ENCODE results near the gene PTPRM. TPM values are rescaled to one million over a fixed set of nuclear protein-coding genes. Genes with fewer than 3 reads are reported as not detected.

Gene PTPRM
- polyA plus RNA-seq, 1 of the 3 experiments (the other 2 are of a cell fraction), result 16.0 TPM

DNA sequence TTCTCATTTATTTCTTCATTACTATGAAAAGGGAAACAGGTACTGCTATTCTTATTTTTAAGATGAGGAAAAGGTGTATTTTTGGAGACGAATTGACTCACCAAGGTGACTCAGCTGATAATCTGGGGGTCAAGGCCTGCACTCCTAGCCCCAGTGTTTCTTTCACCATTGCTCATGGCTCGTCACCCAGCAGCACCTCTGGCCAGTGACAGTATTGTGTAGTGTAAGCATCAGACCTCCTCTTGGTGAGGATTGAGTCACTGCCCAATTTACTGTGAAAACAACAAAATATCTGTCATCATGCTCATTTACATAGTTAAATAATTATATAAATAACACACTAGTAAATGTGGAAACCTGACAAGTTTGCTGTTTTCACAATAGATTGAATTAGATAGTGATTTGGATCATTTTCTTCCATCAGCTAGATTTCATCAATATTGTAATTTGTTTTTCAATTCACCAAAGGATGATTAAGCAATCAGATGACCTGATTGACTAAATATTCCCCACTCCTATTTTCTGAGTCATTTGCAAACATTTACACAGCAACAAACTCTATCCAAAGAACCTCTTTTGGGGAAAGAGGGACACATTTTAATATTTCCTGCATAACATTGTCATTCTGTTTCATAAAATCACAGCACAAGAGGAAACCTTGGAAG lies 549.4 kb downstream of the PTPRM start:
- ChIA-PET POLR2A (no interaction called here), CTCF (interaction anchor here (1.0 kb wide), 1 partner anchor 11 kb away, joined by 4 read pairs; no protein-coding TSS in a partner anchor)
- H3K27me3 ChIP-seq (ENCODE audit: insufficient read depth), result no peaks in the 10 kb centered on the region
- no peaks in the 10 kb centered on the region for H4K20me1 ChIP-seq (ENCODE audit: insufficient read depth)
- no peaks in the 10 kb centered on the region for H3K9me2 ChIP-seq
- TF ChIP-seq RCOR1 (IDR thresholded peaks at IDR 0.05; ENCODE audit: low read length) (no peak), CHD2 (IDR thresholded peaks at IDR 0.05; ENCODE audit: low read length, partially characterized antibody) (no peak), RXRA (IDR thresholded peaks at IDR 0.05; ENCODE audit: borderline replicate concordance, low read depth) (no peak), MEF2A (IDR thresholded peaks at IDR 0.05; ENCODE audit: borderline replicate concordance, low read depth) (no peak), YY1 (IDR thresholded peaks at IDR 0.05; ENCODE audit: low read depth) (no peak), EZH2phosphoT487 (IDR thresholded peaks at IDR 0.05; ENCODE audit: borderline replicate concordance, low read depth) (no peak), FOSL2 (IDR thresholded peaks at IDR 0.05; ENCODE audit: borderline replicate concordance, low read depth) (no peak), POLR2AphosphoS5 (IDR thresholded peaks at IDR 0.05; ENCODE audit: low read depth, low read length) (no peak), RFX5 (IDR thresholded peaks at IDR 0.05; ENCODE audit: low read length) (no peak), PBX3 (IDR thresholded peaks at IDR 0.05) (no peak), FOXM1 (IDR thresholded peaks at IDR 0.05; ENCODE audit: low read depth) (no peak), GATA2 (CRISPR knock-in tag; IDR thresholded peaks at IDR 0.05) (no peak), ELF1 (IDR thresholded peaks at IDR 0.05) (no peak), MXI1 (IDR thresholded peaks at IDR 0.05; ENCODE audit: low read depth, low read length) (no peak), FOXJ3 (CRISPR knock-in tag; IDR thresholded peaks at IDR 0.05) (no peak), TEAD4 (IDR thresholded peaks at IDR 0.05; ENCODE audit: borderline replicate concordance, insufficient read depth) (no peak)
- TF ChIP-seq, protein P1, sequence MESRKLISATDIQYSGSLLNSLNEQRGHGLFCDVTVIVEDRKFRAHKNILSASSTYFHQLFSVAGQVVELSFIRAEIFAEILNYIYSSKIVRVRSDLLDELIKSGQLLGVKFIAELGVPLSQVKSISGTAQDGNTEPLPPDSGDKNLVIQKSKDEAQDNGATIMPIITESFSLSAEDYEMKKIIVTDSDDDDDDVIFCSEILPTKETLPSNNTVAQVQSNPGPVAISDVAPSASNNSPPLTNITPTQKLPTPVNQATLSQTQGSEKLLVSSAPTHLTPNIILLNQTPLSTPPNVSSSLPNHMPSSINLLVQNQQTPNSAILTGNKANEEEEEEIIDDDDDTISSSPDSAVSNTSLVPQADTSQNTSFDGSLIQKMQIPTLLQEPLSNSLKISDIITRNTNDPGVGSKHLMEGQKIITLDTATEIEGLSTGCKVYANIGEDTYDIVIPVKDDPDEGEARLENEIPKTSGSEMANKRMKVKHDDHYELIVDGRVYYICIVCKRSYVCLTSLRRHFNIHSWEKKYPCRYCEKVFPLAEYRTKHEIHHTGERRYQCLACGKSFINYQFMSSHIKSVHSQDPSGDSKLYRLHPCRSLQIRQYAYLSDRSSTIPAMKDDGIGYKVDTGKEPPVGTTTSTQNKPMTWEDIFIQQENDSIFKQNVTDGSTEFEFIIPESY (IDR thresholded peaks at IDR 0.05; ENCODE audit: borderline replicate concordance, low read depth), result no peak
- H2AFZ ChIP-seq (ENCODE audit: low read depth), result no peak overlapping the region
- no peaks in the 10 kb centered on the region for H3K9me3 ChIP-seq
- WGBS (ENCODE audit: low lambda C conversion rate), result 50% methylated on average over 2 of the region's 2 CpGs
- no peaks in the 10 kb centered on the region for H3K36me3 ChIP-seq (replicated peaks in 1 of 2; ENCODE audit: control insufficient read depth in 1 of 2, insufficient read depth in 2 of 2, low read length in 1 of 2)
- H3K4me2 ChIP-seq, result no peak overlapping the region
- no peaks in the 10 kb centered on the region for H3F3A ChIP-seq (replicated peaks; ENCODE audit: insufficient read depth)
- no peak overlapping the region for H3K9ac ChIP-seq
- H3K79me2 ChIP-seq (ENCODE audit: insufficient read depth), result no peaks in the 10 kb centered on the region
- H3K4me3 ChIP-seq (ENCODE audit: low read depth in 2 of 2, low read length in 1 of 2), result no peak overlapping the region
- H3K4me1 ChIP-seq (ENCODE audit: control insufficient read depth in 1 of 2, insufficient read depth in 2 of 2, low read depth in 1 of 2, low read length in 1 of 2), result no peaks in the 10 kb centered on the region; a peak in 1 of 4 replicates
- no peak for DNase-seq
- no peak overlapping the region for H3K27ac ChIP-seq (ENCODE audit: low read depth in 2 of 2, low read length in 1 of 2)
